ENCODE data around the gene DLX3.

- TF ChIP-seq CTCF (IDR thresholded peaks at IDR 0.05) (no peak), POLR2A (IDR thresholded peaks at IDR 0.05) (no peak)
Observed at GRCh38 chr17:50027881-50028735, 33.1 kb upstream of the DLX3 start.

All from body of pancreas (tissue), 4 donors.